Stimulated activated CD4-positive, alpha-beta T cell treated with anti-CD3 and anti-CD28 coated beads, Interleukin-4, amount 100 ng/mL, for 48 hours (primary cell): ENCODE data around the gene EGFL7.

ENCODE experiments used
- DNase-seq, 2 donors: peaks; one replicate each; pipeline ENCODE4 v3.0.0-alpha.2; 2020; ENCODE audit warnings: low read depth in 2 of 2

EGFL7 gene

GRCh38 chr9:136685790-136686533 is 23.2 kb downstream of the EGFL7 start:
- no peak for DNase-seq

- DNase-seq: no peak
These were observed 23.7 kb downstream of the EGFL7 start for GRCh38 chr9:136686534-136686793.

- peak; percentile 66 to 68 for DNase-seq
These were observed 24.3 kb downstream of the EGFL7 start, which contains the start of gene AGPAT2 for GRCh38 chr9:136686794-136687711. AGPAT2 (minus strand) TSS chr9:136687457; CDS start chr9:136687357, 100 bp downstream.

- DNase-seq: no peak
These were observed 25.1 kb downstream of the EGFL7 start for GRCh38 chr9:136687721-136688223.

GRCh38 chr9:136688274-136689107 is 25.8 kb downstream of the EGFL7 start:
- no peak for DNase-seq

GRCh38 chr9:136689108-136689460 is 26.4 kb downstream of the EGFL7 start:
- no peak for DNase-seq

- DNase-seq: no peak
These were observed 27.5 kb downstream of the EGFL7 start for GRCh38 chr9:136690104-136690805.

- DNase-seq: no peak
These were observed 28.1 kb downstream of the EGFL7 start for GRCh38 chr9:136690806-136691261.

GRCh38 chr9:136691316-136692184 is 28.8 kb downstream of the EGFL7 start:
- DNase-seq: no peak

- no peak for DNase-seq
These were observed 29.7 kb downstream of the EGFL7 start for GRCh38 chr9:136692185-136693134.

GRCh38 chr9:136693135-136693489 is 30.4 kb downstream of the EGFL7 start:
- no peak for DNase-seq

- no peak for DNase-seq
These were observed 30.9 kb downstream of the EGFL7 start for GRCh38 chr9:136693490-136694162.

- DNase-seq: peak; percentile 32 to 51
These were observed 31.6 kb downstream of the EGFL7 start for GRCh38 chr9:136694163-136694871.

GRCh38 chr9:136694872-136695247 is 32.1 kb downstream of the EGFL7 start:
- no peak for DNase-seq

GRCh38 chr9:136695435-136695895 is 32.7 kb downstream of the EGFL7 start:
- no peak for DNase-seq

GRCh38 chr9:136695955-136696354 is 33.2 kb downstream of the EGFL7 start:
- DNase-seq: no peak

GRCh38 chr9:136696502-136696901 is 33.8 kb downstream of the EGFL7 start:
- DNase-seq: no peak
